Measurements from ENCODE around the gene CYTH4.

The CYTH4 gene

GRCh38 chr22:37353839-37354238, 71.5 kb downstream of the CYTH4 start:
- no peak for DNase-seq (ENCODE audit: low read depth)
- H3K4me3 ChIP-seq (replicated peaks; ENCODE audit: low read depth, low read length) = no peak overlapping the region
- TF ChIP-seq CTCF (IDR thresholded peaks at IDR 0.05; ENCODE audit: low read length, missing control alignments) = no peak

- no peak overlapping the region for H3K4me3 ChIP-seq (replicated peaks; ENCODE audit: low read depth, low read length)
- no peak for TF ChIP-seq CTCF (IDR thresholded peaks at IDR 0.05; ENCODE audit: low read length, missing control alignments)
These were observed 72.0 kb downstream of the CYTH4 start for GRCh38 chr22:37354261-37354660.

GRCh38 chr22:37354670-37355069, 72.4 kb downstream of the CYTH4 start:
- H3K4me3 ChIP-seq (replicated peaks; ENCODE audit: low read depth, low read length) = no peak overlapping the region
- TF ChIP-seq CTCF (IDR thresholded peaks at IDR 0.05; ENCODE audit: low read length, missing control alignments) = no peak
- DNase-seq (ENCODE audit: low read depth) = no peak

More at GRCh38 chr22:37354261-37354660, 72.0 kb downstream of the CYTH4 start:
- DNase-seq (ENCODE audit: low read depth) = no peak

- TF ChIP-seq CTCF (IDR thresholded peaks at IDR 0.05; ENCODE audit: low read length, missing control alignments) = no peak
- H3K4me3 ChIP-seq (replicated peaks; ENCODE audit: low read depth, low read length) = no peak overlapping the region
- no peak for DNase-seq (ENCODE audit: low read depth)
These were observed 72.9 kb downstream of the CYTH4 start for GRCh38 chr22:37355174-37355573.

- H3K4me3 ChIP-seq (replicated peaks; ENCODE audit: low read depth, low read length) = no peak overlapping the region
- DNase-seq (ENCODE audit: low read depth) = no peak
These were observed 74.6 kb downstream of the CYTH4 start for GRCh38 chr22:37356922-37357321.

GRCh38 chr22:37357446-37358075, 75.3 kb downstream of the CYTH4 start:
- no peak for DNase-seq (ENCODE audit: low read depth)
- H3K4me3 ChIP-seq (replicated peaks; ENCODE audit: low read depth, low read length) = no peak overlapping the region
- no peak for TF ChIP-seq CTCF (IDR thresholded peaks at IDR 0.05; ENCODE audit: low read length, missing control alignments)

More at GRCh38 chr22:37356922-37357321, 74.6 kb downstream of the CYTH4 start:
- TF ChIP-seq CTCF (IDR thresholded peaks at IDR 0.05; ENCODE audit: low read length, missing control alignments) = no peak

GRCh38 chr22:37358386-37358785, 76.1 kb downstream of the CYTH4 start:
- no peak overlapping the region for H3K4me3 ChIP-seq (replicated peaks; ENCODE audit: low read depth, low read length)
- no peak for TF ChIP-seq CTCF (IDR thresholded peaks at IDR 0.05; ENCODE audit: low read length, missing control alignments)
- DNase-seq (ENCODE audit: low read depth) = no peak
